ENCODE results near the gene SLC15A5. TPM values are rescaled to one million over a fixed set of nuclear protein-coding genes. Genes with fewer than 3 reads are reported as not detected.

SLC15A5 gene
- total RNA-seq, 1 donor from 2014 or later = not detected

DNA sequence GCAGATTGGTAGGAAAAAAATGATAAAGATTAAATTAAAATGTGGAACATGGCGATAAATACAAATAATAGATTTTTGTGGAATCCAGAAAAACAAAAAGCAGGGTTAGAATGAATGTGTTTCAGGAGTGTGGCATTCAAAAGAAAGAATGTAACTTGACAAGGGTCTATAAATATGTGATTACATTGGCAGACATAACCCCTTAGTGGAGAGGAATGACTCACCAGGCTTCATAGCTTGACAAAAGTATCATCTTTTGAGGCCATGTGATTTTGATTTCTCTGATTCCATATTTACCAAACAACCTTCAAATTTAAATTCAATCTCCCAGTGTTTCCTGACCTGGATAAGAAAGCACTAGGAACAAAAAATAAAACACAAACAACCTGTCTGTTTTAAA lies 45.5 kb upstream of the SLC15A5 start:
- H3K4me3 Mint-ChIP-seq (ENCODE audit: unreplicated experiment) = no peak overlapping the region
- no peaks in the 10 kb centered on the region for H3K36me3 Mint-ChIP-seq (ENCODE audit: low read depth)
- no peaks in the 10 kb centered on the region for H3K27me3 Mint-ChIP-seq (ENCODE audit: low read depth)
- TF ChIP-seq, protein P1, sequence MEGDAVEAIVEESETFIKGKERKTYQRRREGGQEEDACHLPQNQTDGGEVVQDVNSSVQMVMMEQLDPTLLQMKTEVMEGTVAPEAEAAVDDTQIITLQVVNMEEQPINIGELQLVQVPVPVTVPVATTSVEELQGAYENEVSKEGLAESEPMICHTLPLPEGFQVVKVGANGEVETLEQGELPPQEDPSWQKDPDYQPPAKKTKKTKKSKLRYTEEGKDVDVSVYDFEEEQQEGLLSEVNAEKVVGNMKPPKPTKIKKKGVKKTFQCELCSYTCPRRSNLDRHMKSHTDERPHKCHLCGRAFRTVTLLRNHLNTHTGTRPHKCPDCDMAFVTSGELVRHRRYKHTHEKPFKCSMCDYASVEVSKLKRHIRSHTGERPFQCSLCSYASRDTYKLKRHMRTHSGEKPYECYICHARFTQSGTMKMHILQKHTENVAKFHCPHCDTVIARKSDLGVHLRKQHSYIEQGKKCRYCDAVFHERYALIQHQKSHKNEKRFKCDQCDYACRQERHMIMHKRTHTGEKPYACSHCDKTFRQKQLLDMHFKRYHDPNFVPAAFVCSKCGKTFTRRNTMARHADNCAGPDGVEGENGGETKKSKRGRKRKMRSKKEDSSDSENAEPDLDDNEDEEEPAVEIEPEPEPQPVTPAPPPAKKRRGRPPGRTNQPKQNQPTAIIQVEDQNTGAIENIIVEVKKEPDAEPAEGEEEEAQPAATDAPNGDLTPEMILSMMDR (IDR thresholded peaks at IDR 0.05) = no peak
- peak overlapping the region; percentile 23 for H3K27ac Mint-ChIP-seq (ENCODE audit: unreplicated experiment)
- peaks cover 5% of the 10 kb centered on the region for H3K9me3 Mint-ChIP-seq (ENCODE audit: low read depth)
- no peak for DNase-seq (ENCODE audit: low spot score)
- H3K4me1 Mint-ChIP-seq (ENCODE audit: low read depth) = peaks cover 16% of the 10 kb centered on the region

DNA sequence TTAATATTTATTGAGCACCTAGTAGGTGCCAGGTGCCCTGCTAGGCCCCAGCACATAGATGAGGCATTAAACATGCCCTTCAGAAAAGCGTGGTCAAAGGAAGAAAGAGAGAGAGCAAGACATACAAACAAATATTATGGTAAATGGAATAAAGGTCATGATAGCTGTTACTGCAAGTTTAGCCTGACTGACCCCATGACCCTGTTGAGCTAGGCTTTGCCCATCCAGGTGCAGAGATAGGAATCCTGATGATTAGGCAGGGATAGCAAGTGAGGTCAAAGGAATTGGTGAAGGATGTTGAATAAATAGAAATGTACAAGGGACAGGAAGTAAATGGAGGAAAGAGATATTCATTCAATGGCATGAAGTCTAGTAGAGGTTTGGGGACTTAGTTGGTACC lies 33.4 kb upstream of the SLC15A5 start:
- Mint-ChIP-seq H3K4me3 (ENCODE audit: unreplicated experiment) (no peak overlapping the region), H3K9me3 (ENCODE audit: low read depth) (peaks cover 17% of the 10 kb centered on the region), H3K4me1 (ENCODE audit: low read depth) (peaks cover 6% of the 10 kb centered on the region), H3K27me3 (ENCODE audit: low read depth) (no peaks in the 10 kb centered on the region), H3K36me3 (ENCODE audit: low read depth) (peaks cover 2% of the 10 kb centered on the region), H3K27ac (ENCODE audit: unreplicated experiment) (no peak overlapping the region)
- TF ChIP-seq, protein P1 (IDR thresholded peaks at IDR 0.05) = no peak
- DNase-seq (ENCODE audit: low spot score) = no peak

DNA sequence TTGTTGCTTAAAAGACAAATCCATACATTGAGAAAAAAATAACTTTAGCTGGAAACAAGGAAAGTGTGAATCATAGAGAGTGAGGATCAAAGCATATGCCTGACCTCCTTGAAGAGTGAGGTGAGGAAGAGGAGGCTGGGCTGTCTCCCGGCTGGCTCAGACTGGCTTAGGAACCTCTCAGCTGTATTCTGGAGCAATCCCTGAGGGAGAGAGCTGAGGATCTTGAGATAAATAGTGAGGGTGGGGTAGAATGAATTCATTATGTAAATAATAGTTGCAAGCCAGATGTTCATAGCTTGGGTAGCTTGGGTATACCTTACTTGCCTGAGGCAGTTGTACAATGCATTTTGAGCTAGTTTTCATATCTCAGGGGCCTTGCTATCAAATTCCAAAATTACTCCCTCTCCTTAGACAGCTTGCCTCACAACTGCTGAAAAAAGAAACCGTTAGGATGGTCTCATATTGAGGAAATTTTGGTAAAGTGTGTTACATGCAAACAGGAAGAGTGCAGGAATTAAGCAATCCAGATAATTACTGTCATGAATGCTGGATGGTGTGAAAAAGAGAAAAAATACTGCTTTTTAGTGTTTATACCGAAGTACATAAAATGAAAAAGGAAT lies 30.5 kb upstream of the SLC15A5 start:
- no peak for DNase-seq (ENCODE audit: low spot score)
- Mint-ChIP-seq H3K27me3 (ENCODE audit: low read depth) (no peaks in the 10 kb centered on the region), H3K4me3 (ENCODE audit: unreplicated experiment) (no peak overlapping the region), H3K4me1 (ENCODE audit: low read depth) (peaks cover 6% of the 10 kb centered on the region), H3K9me3 (ENCODE audit: low read depth) (peaks cover 17% of the 10 kb centered on the region), H3K36me3 (ENCODE audit: low read depth) (peaks cover 2% of the 10 kb centered on the region), H3K27ac (ENCODE audit: unreplicated experiment) (no peak overlapping the region)
- TF ChIP-seq, protein P1 (IDR thresholded peaks at IDR 0.05) = no peak

DNA sequence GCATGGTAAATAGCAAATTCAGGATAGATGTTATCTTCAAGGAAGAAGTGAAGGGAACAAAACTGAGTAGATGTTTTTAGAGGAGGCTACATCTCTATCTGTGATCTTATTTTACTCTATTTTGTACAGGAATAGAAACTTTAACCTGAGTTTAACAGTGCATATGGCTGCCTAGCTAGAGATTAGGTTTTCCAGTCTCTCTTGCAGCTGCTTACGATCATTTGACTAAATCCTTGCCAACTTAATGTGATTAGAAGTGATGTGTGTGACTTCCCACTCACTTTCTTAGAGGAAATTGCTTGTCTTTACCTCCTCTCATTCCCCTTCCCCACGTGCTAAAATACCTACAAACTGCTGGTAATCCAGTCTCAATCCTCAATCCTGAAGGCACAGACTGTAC lies 26.5 kb upstream of the SLC15A5 start:
- Mint-ChIP-seq H3K4me1 (ENCODE audit: low read depth) (peaks cover 14% of the 10 kb centered on the region), H3K27me3 (ENCODE audit: low read depth) (no peaks in the 10 kb centered on the region), H3K36me3 (ENCODE audit: low read depth) (peaks cover 2% of the 10 kb centered on the region), H3K4me3 (ENCODE audit: unreplicated experiment) (no peak overlapping the region), H3K9me3 (ENCODE audit: low read depth) (peaks cover 4% of the 10 kb centered on the region), H3K27ac (ENCODE audit: unreplicated experiment) (no peak overlapping the region)
- TF ChIP-seq, protein P1 (IDR thresholded peaks at IDR 0.05) = no peak
- DNase-seq (ENCODE audit: low spot score) = no peak

DNA sequence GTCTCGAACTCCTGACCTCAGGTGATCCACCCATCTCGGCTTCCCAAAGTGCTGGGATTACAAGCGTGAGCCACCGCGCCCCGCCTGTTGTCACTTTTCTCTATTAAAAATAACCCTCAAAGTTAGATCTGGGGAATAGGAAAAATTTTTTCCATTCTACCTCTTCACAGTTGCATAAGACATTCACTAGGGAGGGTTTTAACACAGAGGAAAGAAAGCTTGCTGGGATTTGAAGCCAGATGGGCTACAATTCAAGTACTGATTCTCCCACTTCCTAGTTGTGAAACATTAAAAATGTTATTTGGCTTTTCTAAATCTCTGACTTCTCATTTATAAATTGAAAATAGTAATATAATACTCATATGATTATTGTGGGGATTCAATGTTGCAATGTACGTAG lies 23.3 kb upstream of the SLC15A5 start:
- Mint-ChIP-seq H3K4me3 (ENCODE audit: unreplicated experiment) (no peak overlapping the region), H3K9me3 (ENCODE audit: low read depth) (no peaks in the 10 kb centered on the region), H3K27me3 (ENCODE audit: low read depth) (no peaks in the 10 kb centered on the region), H3K27ac (ENCODE audit: unreplicated experiment) (no peak overlapping the region), H3K36me3 (ENCODE audit: low read depth) (no peaks in the 10 kb centered on the region), H3K4me1 (ENCODE audit: low read depth) (peaks cover 8% of the 10 kb centered on the region)
- TF ChIP-seq, protein P1 (IDR thresholded peaks at IDR 0.05) = no peak
- DNase-seq (ENCODE audit: low spot score) = no peak
